Measurements from ENCODE around the gene TUBGCP4. TPM values are rescaled to one million over a fixed set of nuclear protein-coding genes. Genes with fewer than 3 reads are reported as not detected.
"Not testable (repeated sequence)": the region's sequence is repeated elsewhere in the genome, so short reads cannot be mapped to it uniquely, and the experiment has no call there.

The TUBGCP4 gene, protein sequence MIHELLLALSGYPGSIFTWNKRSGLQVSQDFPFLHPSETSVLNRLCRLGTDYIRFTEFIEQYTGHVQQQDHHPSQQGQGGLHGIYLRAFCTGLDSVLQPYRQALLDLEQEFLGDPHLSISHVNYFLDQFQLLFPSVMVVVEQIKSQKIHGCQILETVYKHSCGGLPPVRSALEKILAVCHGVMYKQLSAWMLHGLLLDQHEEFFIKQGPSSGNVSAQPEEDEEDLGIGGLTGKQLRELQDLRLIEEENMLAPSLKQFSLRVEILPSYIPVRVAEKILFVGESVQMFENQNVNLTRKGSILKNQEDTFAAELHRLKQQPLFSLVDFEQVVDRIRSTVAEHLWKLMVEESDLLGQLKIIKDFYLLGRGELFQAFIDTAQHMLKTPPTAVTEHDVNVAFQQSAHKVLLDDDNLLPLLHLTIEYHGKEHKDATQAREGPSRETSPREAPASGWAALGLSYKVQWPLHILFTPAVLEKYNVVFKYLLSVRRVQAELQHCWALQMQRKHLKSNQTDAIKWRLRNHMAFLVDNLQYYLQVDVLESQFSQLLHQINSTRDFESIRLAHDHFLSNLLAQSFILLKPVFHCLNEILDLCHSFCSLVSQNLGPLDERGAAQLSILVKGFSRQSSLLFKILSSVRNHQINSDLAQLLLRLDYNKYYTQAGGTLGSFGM
- total RNA-seq (ENCODE audit: insufficient read depth, low replicate concordance): 11.1 TPM

DNA sequence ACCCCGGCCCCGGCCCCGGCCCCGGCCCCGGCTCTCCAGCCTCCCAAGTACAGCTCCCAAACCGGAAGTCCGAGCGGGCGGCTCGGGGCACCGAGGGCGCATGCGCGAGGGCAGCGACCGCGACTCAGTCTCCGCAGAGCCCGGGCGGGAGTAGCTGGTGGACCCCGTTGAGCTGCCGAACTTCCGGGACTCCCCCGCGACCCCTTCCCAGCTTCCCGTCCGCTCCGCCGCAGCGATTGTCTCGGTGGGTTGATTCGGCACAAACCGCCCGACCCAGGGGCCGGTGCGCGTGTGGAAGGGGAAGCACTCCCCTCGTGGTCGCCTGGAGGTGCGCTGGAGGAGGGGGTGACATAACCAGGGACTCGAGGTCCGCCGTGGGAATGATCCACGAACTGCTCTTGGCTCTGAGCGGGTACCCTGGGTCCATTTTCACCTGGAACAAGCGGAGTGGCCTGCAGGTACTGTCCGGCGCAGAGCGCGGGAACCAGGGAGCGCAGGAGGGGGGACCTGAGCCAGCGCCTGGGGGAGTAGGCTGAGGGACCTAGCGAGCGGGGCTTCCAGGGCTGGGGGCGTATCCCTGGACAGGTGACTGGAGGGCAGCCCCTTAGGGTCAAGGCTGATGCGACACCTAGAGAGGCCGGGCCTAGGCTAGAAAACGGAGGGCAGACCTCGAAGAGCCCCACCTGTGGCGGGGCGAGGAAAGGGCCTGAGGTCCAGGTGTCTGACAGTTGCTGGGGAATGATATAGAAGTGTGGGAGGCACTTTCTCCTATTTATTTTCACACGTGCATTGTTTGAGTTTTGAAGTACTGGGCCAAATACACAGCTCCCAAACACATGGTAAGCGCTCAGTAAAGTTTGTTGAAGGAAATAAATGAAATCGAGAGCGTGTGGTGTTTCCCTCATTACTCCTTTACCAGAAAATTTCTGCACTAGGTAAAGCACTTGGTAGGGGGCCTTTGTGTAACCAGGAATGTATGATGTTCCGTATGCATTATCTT is at the start of gene TUBGCP4, which contains the start of gene ZSCAN29:
TUBGCP4 (plus strand) TSS at position 127 of the 1,000 bp plus-strand sequence; CDS start at position 381, 254 bp downstream.
ZSCAN29 (minus strand) TSS at position 69 of the 1,000 bp plus-strand sequence. CDS start 1,130 bp downstream, outside the sequence.
- DNase-seq (ENCODE audit: low spot score): peak; percentile 87

DNA sequence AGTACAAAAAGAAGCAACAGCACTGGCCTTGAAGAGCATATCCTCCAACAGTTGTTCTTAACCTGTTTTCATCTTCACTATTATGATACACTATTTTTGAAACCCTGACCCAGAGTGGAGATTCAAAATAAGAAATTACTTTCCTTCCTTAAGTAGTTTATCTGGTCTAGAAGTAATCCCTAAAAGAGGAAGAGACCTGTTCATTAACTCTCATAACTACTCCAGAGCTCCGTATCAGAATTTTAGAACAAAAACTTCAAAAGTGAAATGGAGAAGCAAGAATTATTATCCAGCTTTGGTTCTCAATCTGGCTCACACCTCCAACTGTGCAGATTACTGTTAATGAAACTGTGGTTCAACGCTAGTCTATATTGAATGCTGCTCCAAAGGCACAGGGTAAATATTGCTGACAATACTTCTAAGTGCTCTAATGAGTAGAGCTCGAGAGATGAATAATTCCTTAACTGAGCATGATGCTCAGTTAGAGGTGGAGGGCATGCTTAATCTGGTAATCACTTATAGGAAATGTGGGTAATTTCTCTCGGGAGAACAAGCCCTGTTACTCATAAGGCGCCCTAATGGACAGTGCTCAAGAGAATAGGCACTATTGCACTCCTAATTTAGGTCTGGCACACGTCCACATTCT is 45.7 kb upstream of the TUBGCP4 start:
- no peak for DNase-seq (ENCODE audit: low spot score)

DNA sequence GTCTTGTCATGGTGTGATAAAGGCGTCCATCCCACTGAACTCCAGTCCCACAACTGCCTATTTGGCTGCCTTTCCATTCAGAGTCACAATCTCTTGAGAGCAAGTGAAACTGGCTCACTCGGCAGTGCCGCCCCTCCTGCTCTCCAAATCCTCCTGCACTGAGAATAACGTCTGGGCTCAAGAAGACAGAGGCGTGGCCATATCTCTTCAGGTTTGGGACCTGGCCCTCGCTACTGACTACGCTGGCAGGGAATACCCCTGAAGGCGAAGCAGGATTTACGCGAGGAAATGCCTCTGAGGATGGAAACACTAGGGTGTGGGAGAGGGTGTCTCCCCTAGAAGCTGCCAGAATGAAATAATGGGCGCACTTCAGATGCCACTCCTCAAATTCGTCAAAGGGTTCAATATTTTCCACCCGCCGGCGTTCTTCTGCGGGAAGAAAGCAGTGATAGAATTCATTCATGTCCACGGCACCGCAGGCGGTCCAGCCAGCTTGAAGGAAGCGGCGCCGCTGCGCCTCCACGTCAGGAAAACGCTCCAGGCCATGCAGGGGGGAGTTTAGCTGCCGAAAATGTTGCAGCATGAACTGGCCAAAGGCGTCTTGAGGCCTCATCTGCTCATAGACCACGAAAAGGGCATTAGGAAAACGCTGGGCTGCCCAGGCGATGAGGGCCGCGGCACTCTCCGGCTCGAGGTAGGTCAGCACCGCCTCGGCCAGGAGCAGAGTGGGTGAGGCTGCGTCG is 41.5 kb upstream of the TUBGCP4 start:
- peak; percentile 5 for DNase-seq (ENCODE audit: low spot score)

DNA sequence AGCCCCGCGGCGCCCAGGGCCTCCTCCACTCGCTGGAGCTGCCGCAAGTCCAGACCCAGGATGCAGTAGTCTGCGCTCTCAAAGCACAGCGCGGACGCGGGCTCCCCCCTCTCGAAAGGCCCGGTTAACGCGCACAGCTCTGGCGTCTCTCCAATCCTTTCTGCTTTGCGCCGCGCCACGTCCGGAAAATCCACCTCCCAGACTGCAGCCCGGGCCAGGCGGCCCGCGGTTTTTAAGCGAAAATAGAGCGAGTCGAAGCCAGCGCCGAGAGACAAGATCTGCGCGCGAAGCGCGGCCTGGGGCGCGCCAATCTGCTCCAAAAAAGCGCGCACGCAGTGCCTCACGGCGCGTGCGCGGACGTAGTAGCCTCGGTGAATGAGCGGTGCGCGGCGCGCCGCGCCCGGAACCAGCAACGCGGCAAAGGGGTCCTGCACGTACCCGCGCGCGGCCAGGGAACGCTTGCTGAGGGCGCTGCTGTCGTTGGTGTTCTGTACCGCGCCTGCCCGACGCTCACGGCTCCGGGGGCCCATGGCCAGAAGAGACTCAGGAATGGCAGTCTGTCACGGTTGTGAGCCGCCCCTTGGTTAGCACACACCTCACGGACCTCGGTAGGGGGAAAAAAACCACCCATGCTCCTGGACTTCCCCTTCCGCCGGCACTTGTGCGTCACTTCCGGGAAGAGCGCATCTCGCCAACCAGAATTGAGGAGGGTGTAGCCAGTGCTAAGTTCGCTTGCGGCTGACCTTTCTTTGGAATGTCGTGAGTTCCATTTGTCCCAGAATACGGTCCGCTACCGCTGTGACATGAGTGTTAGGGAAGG is 40.7 kb upstream of the TUBGCP4 start, which contains the start of gene LCMT2:
LCMT2 (minus strand) TSS at position 614 of the 820 bp plus-strand sequence; CDS start at position 530, 84 bp downstream.
- peak; percentile 98 for DNase-seq (ENCODE audit: low spot score)

DNA sequence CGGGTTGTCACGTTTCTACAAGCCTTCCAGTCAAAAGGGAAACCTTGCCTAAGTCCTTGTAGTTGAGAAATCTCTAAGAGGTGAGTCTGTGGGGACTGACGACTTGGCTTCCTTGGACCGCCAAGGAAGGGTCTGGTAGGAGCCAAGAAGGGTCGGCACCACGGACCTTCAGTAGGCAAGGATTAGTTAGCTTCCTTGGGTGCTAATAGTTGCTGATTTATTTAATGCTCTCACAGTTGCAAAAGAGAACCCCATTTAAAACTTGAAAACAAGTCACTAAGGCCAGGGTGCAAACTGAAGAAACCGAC is 40.2 kb upstream of the TUBGCP4 start:
- DNase-seq (ENCODE audit: low spot score): no peak

DNA sequence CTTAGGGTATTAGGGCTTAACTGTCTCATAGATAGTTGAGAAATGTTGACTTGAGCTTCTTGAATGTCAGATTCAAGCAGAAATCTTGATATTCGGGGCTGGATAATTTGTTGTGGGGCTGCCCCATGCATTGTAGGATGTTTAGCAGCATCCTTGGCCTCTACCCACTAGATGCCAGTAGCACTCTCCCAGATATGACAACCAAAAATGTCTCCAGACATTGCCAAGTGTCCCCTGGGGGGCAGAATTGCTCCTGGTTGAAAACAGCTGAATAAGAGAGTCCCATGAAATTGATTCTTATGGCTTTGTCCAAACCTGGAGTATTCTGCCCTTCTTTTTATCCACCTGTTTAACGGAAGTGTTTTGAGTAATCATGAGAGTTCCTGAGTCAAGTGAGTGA is 24.6 kb upstream of the TUBGCP4 start:
- DNase-seq (ENCODE audit: low spot score): no peak

DNA sequence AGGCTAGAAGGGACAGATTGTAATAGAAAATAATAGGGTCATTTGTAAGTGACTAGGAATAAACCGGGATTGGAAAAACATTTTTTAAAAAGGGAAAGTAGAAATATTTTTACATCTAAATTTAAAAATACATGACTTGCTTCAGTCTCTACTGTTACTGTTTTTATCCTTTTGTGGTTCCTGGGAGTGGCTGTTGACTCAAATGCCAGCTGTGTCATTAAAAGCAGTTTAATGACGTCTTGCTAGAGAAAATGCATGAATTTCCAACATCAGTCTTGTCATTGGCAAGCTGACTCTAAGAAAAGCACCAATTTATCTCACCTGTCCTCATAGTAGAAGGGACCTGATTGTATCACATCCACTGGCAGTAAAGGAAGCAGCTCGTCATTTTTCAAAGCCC is 23.8 kb upstream of the TUBGCP4 start:
- no peak for DNase-seq (ENCODE audit: low spot score)

DNA sequence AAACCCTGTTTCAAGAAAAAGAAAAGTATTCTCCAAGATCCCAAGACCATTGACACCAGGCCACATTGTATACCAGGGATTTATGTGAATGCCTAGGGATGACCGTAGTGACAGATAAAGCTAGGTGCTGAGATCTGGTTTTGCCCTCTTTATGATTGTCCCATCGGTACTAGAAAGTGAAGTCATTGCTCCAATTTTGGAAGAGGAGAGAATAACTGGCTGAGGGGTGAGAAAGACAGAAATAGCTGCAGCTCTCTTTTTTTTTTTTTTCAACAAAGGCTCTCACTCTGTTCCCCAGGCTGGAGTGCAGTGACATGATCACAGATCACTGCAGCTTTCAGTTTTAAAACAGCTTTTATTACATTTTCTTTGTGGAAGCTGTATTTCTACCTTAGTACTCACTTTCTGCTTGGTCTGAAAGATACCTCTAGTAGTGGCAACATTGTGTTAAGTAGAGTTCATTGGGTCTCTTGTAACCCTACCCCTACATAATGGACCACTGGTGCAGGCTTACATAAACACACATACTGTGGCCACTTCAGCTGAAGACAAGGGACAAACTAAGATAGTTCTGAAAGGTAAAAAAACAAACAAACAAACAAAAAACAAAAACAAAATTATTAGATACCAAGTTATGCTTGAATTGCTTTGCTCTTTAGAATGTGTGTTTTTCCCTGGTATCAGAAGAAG is 18.1 kb upstream of the TUBGCP4 start:
- no peak for DNase-seq (ENCODE audit: low spot score)

DNA sequence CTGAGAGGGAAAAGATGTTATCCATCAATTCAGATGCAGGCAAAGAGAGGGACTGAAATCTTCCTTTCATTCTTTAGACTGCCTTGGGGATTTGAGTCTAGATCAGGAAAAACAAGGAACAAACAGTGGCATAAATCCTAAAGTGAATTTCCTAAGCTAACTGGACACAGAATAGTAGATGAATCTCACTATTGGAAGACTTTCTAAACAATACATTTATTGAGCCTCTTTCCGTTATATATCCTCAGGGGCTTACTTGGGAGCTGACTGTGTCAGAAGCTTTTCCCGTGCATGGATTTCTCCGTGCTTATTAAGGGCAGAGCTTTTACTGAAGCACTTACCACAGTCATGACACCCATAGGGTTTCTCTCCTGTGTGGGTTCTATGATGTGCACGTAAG is 10.1 kb upstream of the TUBGCP4 start:
- DNase-seq (ENCODE audit: low spot score): no peak

DNA sequence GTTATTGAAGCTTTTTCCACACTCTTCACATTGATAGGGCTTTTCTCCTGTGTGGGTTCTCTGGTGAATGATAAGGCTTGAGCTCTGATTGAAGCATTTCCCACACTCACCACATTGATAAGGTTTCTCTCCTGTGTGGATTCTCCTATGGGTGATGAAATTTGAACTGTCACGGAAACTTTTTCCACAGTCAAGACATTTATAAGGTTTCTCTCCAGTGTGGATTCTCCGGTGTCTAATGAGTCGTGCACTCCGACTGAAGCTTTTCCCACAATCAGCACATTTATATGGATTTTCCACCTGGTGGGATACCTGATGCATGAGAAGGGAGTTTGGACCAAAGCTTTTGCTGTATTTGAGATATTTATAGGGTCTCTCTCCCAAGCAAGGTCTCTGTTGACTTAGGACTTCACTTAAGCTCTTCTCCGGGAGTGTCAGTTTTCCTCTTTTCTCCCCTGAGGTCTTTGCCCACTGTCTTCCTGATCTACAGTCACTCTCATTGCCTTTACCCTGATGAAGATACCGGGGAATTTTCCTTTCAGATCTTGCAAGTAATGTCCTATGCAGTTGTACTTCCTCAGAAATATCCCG is 9.5 kb upstream of the TUBGCP4 start:
- no peak for DNase-seq (ENCODE audit: low spot score)

DNA sequence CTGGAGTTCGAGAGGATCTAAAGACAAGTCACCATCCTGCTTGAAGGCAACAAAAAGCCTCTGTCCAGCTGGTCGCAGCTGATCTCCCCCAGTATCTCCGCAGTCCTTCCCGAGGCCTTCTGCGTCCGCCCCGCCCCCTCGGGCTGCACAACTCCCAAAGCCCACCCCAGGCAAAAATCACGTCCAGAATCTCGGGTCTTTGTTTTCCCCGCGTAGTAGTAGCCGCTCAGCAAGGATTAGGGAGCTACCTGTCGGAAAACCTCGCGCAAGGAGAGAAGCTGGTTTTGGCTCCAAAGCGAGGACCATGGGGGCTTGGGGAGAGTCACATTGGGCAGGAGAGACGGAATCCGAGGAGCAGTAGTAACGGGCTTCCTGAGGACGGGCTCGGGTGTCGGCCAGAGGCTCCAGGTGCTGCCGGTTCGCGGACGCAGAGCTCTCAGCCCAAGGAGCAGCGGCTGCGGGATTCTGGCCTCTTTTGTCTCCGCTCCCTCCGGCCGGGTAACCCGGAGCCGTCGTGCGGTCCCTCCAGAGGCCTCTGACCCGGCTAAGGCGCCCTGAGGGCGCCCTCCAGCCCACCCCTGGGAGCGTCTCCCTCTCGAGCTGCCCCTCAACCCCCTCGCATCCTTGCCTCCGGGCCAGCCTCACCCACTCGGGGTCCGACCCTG is 459 bp upstream of the TUBGCP4 start:
- DNase-seq (ENCODE audit: low spot score): peak; percentile 25

DNA sequence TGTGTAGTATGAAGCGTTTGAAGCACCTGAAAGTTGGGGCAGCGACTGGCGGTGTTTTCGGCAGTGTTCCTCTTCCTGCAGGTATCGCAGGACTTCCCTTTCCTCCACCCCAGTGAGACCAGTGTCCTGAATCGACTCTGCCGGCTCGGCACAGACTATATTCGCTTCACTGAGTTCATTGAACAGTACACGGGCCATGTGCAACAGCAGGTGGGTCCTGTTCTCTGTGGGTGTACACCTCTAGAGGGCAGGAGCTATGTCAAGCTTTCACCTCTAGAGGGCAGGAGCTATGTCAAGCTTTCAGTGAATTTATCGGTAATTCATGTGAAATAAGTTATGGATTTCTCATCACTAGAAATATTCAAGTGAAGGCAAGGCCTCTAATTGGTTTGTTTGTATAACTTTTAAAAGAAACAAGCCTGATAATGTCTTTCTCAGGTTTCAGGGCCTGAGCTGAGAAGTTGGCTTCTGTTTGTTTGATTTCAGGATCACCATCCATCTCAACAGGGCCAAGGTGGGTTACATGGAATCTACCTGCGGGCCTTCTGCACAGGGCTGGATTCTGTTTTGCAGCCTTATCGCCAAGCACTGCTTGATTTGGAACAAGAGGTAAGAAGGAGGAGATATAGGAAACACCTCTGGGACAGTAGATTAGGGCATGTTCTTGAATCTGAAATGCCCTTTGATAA is 5.3 kb downstream of the TUBGCP4 start:
- peak; percentile 12 for DNase-seq (ENCODE audit: low spot score)

DNA sequence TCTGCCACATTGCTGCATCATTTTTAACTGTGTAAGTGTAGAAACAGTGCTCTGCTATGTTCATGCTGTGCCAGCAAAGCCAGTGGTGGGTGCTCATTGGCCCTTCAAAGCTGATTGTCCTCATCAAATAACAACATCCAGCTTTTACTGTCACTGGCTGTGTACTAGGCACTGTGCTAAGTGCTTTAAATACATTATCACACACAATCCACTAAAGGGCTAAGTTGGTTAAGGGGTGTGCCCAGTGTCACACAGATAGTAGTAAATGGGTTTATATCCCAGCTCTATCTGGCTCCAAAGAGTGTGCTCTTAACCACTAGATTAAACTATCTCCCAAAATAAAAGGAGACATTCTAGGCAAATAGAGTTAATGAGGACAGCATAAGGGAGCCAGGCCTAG is 7.7 kb downstream of the TUBGCP4 start:
- no peak for DNase-seq (ENCODE audit: low spot score)

DNA sequence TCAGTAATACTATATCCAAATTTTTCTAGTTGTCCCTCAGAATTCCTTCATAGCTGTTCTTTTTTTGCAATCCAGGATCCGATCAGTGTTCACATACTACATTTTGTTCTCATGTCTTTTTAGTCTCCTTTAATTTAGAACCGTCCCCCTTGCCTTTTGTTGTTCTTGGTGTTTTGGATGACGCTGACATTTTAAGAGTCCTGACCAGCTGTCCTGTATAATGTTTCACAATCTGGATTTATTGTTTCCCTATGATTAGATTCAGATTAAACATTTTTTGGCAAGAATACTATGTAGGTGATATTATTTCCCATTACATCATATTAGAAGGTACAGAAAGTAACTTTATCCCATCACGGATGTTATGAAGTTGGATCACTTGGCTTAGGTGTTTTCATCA is 11.4 kb downstream of the TUBGCP4 start:
- no peak for DNase-seq (ENCODE audit: low spot score)

DNA sequence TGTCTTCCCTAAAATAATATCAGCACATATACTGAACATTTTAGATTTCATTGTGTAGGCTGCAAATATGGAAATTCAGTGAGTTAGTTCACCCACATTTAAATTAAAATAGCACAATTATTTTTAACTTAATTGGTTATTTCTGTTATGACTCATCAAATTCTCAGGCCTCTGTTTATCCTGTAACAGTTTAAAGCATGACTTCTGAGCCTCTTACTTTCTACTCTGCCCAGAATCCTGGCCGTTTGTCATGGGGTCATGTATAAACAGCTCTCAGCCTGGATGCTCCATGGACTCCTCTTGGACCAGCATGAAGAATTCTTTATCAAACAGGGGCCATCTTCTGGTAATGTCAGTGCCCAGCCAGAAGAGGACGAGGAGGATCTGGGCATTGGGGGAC is 12.2 kb downstream of the TUBGCP4 start:
- DNase-seq (ENCODE audit: low spot score): no peak

DNA sequence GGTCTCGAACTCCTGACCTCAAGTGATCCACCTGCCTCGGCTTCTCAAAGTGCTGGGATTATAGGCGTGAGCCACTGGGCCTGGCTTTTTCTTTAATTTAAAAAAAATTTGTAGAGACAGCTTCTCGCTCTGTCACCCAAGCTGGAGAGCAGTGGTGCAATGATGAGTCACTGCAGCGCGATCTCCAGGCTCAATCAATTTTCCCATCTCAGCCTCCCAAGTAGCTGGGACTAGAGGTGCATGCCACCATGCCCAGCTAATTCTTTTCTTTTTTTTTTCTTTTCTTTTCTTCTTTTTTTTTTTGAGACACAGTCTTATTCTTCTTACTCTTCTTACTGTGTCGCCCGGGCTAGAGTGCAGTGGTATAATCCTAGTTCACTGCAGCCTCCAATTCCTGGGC is 19.8 kb downstream of the TUBGCP4 start:
- no peak for DNase-seq (ENCODE audit: low spot score)

DNA sequence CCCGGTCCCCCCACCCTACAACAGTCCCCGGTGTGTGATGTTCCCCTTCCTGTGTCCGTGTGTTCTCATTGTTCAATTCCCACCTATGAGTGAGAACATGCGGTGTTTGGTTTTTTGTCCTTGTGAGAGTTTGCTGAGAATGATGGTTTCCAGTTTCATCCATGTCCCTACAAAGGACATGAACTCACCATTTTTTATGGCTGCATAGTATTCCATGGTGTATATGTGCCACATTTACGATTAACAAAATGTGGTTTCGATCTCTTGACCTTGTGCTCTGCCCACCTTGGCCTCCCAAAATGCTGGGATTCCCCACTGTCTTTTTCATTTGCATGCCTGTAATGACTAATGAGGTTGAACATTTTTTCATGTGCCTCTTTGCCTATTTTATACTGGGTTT is 22.7 kb downstream of the TUBGCP4 start:
- not testable (repeated sequence) for DNase-seq (ENCODE audit: low spot score)

Measured in umbilical cord (tissue), 2 donors.